Glutamatergic neuron (in vitro differentiated cells): Measurements from ENCODE around the gene ASTN2. TPM values are rescaled to one million over a fixed set of nuclear protein-coding genes. Genes with fewer than 3 reads are reported as not detected.
"Not testable (repeated sequence)": the region's sequence is repeated elsewhere in the genome, so short reads cannot be mapped to it uniquely, and the experiment has no call there.

Experiments
- DNase-seq: peaks from one replicate; pipeline ENCODE4 v3.0.0; 2022
- H3K27ac Mint-ChIP-seq: one replicate; pipeline ENCODE4 v1.8.0; 2020; ENCODE audit warnings: mild to moderate bottlenecking, mixed read lengths, inconsistent platforms; ENCODE audit not compliant: unreplicated experiment
- H3K27me3 Mint-ChIP-seq: one replicate; pipeline ENCODE4 v1.8.0; 2020; ENCODE audit warnings: mild to moderate bottlenecking, moderate library complexity, mixed read lengths, inconsistent platforms; ENCODE audit not compliant: unreplicated experiment
- H3K36me3 Mint-ChIP-seq: one replicate; pipeline ENCODE4 v1.8.0; 2020; ENCODE audit warnings: mild to moderate bottlenecking, mixed read lengths, inconsistent platforms; ENCODE audit not compliant: unreplicated experiment
- H3K4me1 Mint-ChIP-seq: one replicate; pipeline ENCODE4 v1.8.0; 2020; ENCODE audit warnings: mild to moderate bottlenecking, low read depth, mixed read lengths, inconsistent platforms; ENCODE audit not compliant: unreplicated experiment
- H3K4me3 Mint-ChIP-seq: one replicate; pipeline ENCODE4 v1.8.0; 2020; ENCODE audit warnings: mild to moderate bottlenecking, mixed read lengths, inconsistent platforms; ENCODE audit not compliant: unreplicated experiment
- H3K9me3 Mint-ChIP-seq: one replicate; pipeline ENCODE4 v1.8.0; 2020; ENCODE audit warnings: mild to moderate bottlenecking, moderate library complexity, mixed read lengths, inconsistent platforms; ENCODE audit not compliant: unreplicated experiment
- CTCF ChIP-seq: fragments of 200-600 bp; sonication (generic); IDR thresholded peaks from one replicate; pipeline ENCODE4 v1.5.0; 2021; ENCODE audit not compliant: partially characterized antibody, unreplicated experiment
- total RNA-seq: library from RNA; stranded (reverse); fragmentation: NEBNext Ultra II Directional; extraction: Animal tissue kit (Norgen Biotek cat#: 25700); gene quantifications from one replicate; pipeline ENCODE4 v1.2.1, GENCODE V29; 2021; ENCODE audit not compliant: unreplicated experiment

The ASTN2 gene
- total RNA-seq, 1 donor from 2014 or later = 134 TPM

DNA sequence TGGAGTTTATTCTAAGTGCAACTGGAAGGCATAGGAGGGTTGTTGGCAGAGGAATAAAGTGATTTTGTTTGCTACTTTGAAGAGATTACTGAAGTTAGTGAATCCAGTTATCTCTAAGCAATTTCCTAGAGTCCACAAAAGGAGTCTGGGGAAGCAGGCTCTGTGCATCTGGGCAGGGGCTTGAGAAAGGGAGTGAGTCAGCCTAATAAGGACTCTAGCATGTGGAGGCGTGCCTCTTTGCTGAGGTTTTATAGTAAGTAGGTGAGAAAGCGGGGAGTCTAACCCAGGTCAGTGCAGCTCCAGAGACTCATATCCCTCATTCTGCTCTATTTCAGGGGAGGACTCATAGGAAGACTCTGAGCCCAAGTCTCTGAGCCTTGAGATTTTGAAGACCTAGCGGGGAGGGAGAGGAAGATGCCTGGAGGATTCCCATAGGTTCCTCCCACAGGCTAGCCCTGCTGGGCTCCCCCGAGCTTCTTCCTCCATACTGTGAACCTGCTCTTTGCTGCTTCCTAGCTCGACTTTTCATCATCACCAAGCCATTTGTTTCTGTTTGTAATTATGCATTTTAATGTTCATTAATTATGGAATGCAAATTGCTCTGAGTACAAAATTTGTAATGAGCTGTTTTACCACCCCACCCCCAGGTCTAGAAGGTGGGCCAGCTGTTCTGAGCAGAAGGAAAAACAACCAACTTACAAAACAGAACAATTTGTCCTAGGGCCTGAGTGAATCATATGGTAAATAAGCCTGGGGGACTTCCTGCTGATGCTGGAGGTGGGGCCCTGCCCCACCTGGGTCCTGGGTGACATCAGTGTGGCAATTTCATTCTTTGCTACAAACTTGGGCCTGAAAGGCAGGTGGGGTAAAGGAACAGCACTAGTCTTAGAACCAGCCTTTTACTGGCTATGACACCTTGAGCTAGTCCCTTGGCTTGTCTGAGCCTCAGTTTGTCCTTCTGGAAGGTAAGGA, 577.6 kb downstream of the ASTN2 start:
- no peak overlapping the region for H3K4me3 Mint-ChIP-seq
- peak overlapping the region; percentile 46 for H3K27ac Mint-ChIP-seq
- no peaks in the 10 kb centered on the region for H3K36me3 Mint-ChIP-seq
- no peak for TF ChIP-seq CTCF
- peaks cover 6% of the 10 kb centered on the region for H3K9me3 Mint-ChIP-seq
- peaks cover 3% of the 10 kb centered on the region for H3K27me3 Mint-ChIP-seq
- peaks cover 26% of the 10 kb centered on the region for H3K4me1 Mint-ChIP-seq
- DNase-seq = no peak

- not testable (repeated sequence) for DNase-seq, H3K4me3 Mint-ChIP-seq, H3K27me3 Mint-ChIP-seq, H3K36me3 Mint-ChIP-seq, H3K9me3 Mint-ChIP-seq, H3K27ac Mint-ChIP-seq
- H3K4me1 Mint-ChIP-seq = peaks cover 32% of the 10 kb centered on the region
These were observed 584.5 kb downstream of the ASTN2 start for GRCh38 chr9:116830321-116830720.

DNA sequence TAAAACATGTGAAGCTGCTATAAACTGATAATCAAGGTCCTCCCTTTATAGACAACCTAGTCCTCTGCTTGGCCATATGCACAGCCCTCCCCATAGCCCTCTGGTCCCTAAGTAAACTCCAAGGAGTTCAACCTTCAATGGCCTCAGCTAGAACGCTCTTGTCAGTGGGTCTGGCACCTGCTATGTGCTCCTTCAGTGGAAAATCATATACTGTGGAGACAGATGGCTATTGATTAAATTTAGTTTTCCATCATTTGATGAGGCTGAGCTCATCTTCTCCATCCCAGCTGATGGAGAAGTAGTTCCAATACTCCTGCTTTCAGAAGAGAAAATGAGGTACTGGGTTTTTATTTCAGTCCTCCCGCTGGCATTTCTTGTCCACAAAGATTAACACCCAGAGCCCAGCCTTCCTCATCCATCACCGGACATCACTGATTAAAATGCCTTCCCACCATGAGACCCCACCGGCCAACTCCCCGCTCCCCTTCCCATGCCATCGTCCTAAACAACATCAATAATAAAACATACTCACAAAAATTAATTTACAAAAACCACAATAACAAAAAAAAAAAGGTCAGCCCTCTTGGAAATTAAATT, 593.1 kb downstream of the ASTN2 start:
- Mint-ChIP-seq H3K4me3 (no peak overlapping the region), H3K27me3 (peaks cover 3% of the 10 kb centered on the region), H3K9me3 (peaks cover 4% of the 10 kb centered on the region), H3K27ac (peak overlapping the region; percentile 44), H3K4me1 (peaks cover 17% of the 10 kb centered on the region), H3K36me3 (no peaks in the 10 kb centered on the region)
- DNase-seq = no peak
- no peak for TF ChIP-seq CTCF

- H3K4me1 Mint-ChIP-seq = peaks cover 17% of the 10 kb centered on the region
- no peak for TF ChIP-seq CTCF
- H3K4me3 Mint-ChIP-seq = no peak overlapping the region
These were observed 595.7 kb downstream of the ASTN2 start for GRCh38 chr9:116819116-116819515.

GRCh38 chr9:116817762-116818161, 597.1 kb downstream of the ASTN2 start:
- Mint-ChIP-seq H3K36me3 (no peaks in the 10 kb centered on the region), H3K27me3 (peaks cover 3% of the 10 kb centered on the region), H3K4me3 (no peak overlapping the region), H3K4me1 (peaks cover 17% of the 10 kb centered on the region), H3K9me3 (peaks cover 4% of the 10 kb centered on the region), H3K27ac (no peak overlapping the region)
- no peak for TF ChIP-seq CTCF
- DNase-seq = no peak

More at GRCh38 chr9:116819116-116819515, 595.7 kb downstream of the ASTN2 start:
- Mint-ChIP-seq H3K36me3 (no peaks in the 10 kb centered on the region), H3K27ac (no peak overlapping the region), H3K27me3 (peaks cover 3% of the 10 kb centered on the region), H3K9me3 (peaks cover 4% of the 10 kb centered on the region)
- no peak for DNase-seq
